GM12865 (cell line): ENCODE measurements around the gene GRB10.

Source experiments
- DNase-seq: peaks from one replicate; pipeline ENCODE4 v3.0.0; 2010; ENCODE audit warnings: low read depth
- H3K4me3 ChIP-seq: 2 replicates; pipeline ENCODE4 v1.5.1; 2011; ENCODE audit warnings: mild to moderate bottlenecking, low read depth, low read length, control low read depth
- TF ChIP-seq, protein P1 (sequence below): IDR thresholded peaks from 2 replicates; pipeline ENCODE4 v1.5.1; 2011; ENCODE audit warnings: low read length, control low read depth, low read depth, inconsistent platforms; ENCODE audit not compliant: insufficient read depth; ENCODE audit errors: missing control alignments

GRB10 gene

DNA sequence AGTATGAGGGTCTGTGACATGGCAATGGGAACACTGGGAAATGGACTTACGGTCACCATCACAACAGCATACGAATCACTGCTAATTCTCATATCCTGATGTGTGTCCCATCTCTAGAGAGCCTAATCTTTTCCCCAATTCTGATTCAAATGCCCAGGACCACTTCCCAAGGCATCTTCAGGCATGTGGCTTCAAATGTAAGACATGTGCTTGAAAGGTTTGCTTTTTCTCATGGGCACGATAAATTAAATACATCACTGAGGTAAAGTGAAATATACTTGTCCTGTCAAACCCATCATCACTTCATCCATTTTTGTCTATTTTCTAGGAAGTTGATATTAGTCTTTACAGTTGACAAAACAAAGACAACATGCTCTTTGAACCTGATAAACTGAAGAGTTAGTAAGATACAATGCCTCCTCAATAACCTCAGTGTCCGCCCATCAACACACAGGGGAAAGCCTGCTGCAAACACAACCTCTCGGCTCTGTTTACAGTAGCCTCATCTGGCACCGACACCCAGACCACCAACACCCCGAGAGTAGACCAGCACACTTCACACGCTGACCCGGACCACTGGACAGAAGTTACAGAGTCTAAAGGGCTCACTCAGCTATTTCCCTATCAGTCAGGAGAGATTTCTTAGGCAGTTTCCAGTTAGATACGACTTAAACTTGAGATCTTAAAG is 24.8 kb downstream of the GRB10 start:
- TF ChIP-seq, protein P1, sequence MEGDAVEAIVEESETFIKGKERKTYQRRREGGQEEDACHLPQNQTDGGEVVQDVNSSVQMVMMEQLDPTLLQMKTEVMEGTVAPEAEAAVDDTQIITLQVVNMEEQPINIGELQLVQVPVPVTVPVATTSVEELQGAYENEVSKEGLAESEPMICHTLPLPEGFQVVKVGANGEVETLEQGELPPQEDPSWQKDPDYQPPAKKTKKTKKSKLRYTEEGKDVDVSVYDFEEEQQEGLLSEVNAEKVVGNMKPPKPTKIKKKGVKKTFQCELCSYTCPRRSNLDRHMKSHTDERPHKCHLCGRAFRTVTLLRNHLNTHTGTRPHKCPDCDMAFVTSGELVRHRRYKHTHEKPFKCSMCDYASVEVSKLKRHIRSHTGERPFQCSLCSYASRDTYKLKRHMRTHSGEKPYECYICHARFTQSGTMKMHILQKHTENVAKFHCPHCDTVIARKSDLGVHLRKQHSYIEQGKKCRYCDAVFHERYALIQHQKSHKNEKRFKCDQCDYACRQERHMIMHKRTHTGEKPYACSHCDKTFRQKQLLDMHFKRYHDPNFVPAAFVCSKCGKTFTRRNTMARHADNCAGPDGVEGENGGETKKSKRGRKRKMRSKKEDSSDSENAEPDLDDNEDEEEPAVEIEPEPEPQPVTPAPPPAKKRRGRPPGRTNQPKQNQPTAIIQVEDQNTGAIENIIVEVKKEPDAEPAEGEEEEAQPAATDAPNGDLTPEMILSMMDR, result no peak
- no peak overlapping the region for H3K4me3 ChIP-seq
- DNase-seq, result no peak

DNA sequence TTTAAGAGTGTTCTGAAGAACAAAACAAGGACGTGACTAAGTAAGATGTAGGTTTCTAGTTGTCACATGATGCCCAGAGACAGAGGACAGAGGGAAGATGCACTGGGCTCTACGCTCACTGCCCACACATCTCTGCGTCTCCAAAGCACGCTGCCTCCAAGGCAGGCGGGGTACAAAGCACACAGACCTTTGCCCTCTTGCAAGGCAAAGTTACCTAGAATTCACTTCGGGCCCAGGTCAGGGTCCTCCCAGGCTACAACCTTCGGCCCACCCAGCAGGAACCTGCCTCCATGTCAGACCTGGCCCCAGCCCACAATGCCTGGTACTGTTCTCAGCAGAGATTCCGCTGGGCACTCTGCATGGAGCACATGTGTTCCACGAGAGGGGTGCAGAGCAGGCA is 26.5 kb downstream of the GRB10 start:
- DNase-seq, result no peak
- H3K4me3 ChIP-seq, result no peak overlapping the region
- TF ChIP-seq, protein P1, result no peak

DNA sequence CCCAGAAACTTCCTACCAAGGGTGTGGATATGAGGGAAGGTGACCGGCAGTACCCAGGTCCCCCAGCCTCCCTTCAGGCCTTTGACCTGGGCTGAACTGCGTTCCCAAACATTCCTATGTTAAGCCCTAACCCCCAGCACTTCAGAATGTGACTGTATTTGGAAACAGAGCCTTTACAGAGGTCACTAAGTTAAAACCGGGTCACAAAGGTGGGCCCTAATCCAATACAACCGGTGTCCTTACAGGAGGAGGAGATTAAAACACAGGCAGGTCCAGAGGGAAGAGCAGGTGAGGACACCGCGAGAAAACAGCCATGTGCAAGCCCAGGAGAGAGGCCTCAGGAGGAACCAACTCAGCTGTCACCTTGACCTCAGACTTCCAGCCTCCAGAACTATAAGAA is 28.0 kb downstream of the GRB10 start:
- TF ChIP-seq, protein P1, result no peak
- no peak overlapping the region for H3K4me3 ChIP-seq
- no peak for DNase-seq

DNA sequence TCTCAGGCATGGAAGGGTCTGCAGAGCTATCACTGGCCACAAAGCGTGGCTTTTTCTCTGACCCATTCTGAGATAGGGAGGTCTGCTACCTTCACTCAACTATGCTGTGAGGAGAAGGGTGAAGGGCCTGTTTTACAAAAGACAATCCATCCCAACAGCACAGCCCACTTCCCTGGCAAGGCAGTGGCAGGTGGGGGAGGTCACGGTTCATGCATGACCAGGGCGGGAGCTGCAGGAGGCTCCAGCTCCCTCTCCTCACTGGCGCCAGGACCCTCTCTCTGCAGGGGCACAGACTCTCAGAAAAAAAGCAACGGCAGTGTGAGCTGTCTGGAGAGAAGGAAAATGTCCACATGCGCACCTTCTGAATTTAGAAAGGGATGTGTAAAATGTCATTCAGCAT is 28.5 kb downstream of the GRB10 start:
- no peak for DNase-seq

DNA sequence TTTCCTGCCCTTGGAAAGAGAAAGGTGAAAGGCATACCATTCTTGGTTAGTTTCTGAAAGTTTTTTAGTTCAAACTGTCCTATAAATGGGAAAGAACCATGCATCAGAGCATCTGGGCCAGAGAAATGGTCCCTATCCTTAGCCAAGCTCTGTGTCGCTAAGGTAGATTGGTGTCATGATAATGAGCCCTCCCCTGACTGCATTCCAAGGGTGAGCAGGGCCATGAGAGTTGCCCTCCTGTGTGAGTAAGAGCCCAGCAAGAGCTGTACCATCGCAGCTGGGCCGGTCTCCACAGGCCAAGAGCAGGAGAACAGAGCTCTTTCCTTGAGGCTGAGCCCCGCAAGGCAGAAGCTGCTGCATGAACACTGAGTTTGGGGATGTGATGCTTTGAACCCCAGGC is 30.3 kb downstream of the GRB10 start:
- DNase-seq, result no peak
- no peak overlapping the region for H3K4me3 ChIP-seq
- TF ChIP-seq, protein P1, result no peak

More for the DNA sequence above, 28.5 kb downstream of the GRB10 start:
- no peak overlapping the region for H3K4me3 ChIP-seq
- TF ChIP-seq, protein P1, result no peak

DNA sequence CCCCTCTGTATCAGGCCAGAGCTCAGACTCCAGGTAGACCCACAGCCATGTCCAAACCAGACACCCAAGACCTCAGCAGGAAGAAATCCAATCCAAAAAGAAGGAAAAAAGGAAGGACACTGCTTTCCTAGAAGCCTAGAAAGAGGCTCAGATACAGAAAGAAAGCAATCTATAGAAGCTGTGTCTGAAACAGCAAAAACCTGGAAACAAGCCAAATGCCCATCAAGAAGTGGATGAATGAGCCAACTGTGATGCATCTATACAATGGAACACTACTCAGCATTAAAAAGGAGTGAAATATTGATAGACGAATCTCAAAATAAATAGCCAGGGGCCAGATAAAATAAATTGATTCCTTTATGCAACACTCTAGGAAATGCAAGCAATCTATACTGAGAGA is 31.6 kb downstream of the GRB10 start:
- H3K4me3 ChIP-seq, result no peak overlapping the region
- TF ChIP-seq, protein P1, result no peak
- DNase-seq, result no peak

DNA sequence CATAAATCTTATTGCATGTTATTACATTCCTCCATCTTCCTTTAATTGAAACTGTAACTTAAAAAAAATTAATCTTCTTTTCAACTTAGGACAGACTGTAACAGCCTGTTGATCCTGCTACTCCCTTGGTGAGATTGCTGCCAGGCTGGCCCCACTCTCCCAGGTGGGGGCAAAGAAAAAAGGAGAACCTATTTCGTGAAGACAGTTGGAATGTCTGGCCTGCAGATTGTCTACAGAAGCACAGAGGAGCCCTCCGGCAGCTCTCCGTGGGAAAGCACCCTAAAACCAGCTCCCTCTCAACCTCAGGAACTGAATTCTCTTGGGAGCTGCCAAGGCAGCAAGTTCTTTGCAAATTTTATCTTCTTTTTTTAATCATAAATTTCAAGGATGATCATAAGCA is 32.8 kb downstream of the GRB10 start:
- no peak for DNase-seq
- TF ChIP-seq, protein P1, result no peak
- H3K4me3 ChIP-seq, result no peak overlapping the region
